AG10803 (cell line): ENCODE data around the gene GPR162.
A peak's percentile ranks its signal among the peaks of the same experiment; 100 is the strongest.

ENCODE experiments used
- DNase-seq: peaks from one replicate; pipeline ENCODE4 v3.0.0; 2010; ENCODE audit warnings: low read depth
- H3K4me3 ChIP-seq: 2 replicates; pipeline ENCODE4 v1.5.1; 2011; ENCODE audit warnings: mild to moderate bottlenecking, low read length, control low read depth
- TF ChIP-seq, protein P1 (sequence below): conservative IDR thresholded peaks from 2 replicates; pipeline ENCODE4 v1.5.1; 2011; ENCODE audit warnings: mild to moderate bottlenecking, low read length, control low read depth, inconsistent platforms

The GPR162 gene

DNA sequence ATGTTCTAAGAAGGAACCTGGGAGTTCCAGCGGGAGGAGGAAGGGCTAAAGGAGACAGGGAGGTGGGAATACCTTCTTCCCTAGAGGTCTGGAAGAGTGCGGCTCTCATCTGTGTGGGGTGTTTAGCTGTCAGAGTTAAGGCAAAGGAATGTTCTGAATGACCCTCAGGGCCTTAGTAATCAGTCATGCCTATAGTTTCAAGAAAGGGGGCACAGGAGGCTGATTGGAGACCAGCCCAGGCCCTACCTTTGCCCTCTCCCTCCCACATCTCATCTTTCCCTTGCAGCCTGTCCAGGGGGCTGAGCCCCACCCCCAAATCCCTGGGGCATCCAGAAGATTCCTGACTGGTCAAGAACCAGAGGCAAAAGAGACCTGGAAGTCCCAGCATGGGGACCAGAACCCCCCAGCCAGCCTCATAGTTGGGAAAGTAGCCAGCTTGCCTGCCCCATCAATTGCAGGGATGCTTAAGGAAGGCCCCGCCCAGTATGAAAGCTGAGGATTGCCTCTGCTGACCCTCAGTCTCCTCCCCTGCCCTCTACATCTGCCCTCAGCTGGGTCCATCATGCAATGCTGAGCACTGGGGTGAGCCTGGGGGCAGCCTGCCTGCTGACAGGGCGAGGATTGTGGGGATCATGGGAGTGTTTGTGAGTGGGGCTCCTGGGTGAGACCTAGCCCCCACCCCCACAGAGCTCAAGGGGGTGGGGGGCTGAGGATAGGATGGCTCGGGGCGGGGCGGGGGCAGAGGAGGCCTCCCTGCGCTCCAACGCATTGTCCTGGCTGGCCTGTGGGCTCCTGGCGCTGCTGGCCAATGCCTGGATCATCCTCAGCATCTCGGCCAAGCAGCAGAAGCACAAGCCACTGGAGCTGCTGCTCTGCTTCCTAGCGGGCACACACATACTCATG, 1.8 kb downstream of the GPR162 start:
- TF ChIP-seq, protein P1, sequence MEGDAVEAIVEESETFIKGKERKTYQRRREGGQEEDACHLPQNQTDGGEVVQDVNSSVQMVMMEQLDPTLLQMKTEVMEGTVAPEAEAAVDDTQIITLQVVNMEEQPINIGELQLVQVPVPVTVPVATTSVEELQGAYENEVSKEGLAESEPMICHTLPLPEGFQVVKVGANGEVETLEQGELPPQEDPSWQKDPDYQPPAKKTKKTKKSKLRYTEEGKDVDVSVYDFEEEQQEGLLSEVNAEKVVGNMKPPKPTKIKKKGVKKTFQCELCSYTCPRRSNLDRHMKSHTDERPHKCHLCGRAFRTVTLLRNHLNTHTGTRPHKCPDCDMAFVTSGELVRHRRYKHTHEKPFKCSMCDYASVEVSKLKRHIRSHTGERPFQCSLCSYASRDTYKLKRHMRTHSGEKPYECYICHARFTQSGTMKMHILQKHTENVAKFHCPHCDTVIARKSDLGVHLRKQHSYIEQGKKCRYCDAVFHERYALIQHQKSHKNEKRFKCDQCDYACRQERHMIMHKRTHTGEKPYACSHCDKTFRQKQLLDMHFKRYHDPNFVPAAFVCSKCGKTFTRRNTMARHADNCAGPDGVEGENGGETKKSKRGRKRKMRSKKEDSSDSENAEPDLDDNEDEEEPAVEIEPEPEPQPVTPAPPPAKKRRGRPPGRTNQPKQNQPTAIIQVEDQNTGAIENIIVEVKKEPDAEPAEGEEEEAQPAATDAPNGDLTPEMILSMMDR = no peak
- DNase-seq = no peak
- no peak overlapping the region for H3K4me3 ChIP-seq

DNA sequence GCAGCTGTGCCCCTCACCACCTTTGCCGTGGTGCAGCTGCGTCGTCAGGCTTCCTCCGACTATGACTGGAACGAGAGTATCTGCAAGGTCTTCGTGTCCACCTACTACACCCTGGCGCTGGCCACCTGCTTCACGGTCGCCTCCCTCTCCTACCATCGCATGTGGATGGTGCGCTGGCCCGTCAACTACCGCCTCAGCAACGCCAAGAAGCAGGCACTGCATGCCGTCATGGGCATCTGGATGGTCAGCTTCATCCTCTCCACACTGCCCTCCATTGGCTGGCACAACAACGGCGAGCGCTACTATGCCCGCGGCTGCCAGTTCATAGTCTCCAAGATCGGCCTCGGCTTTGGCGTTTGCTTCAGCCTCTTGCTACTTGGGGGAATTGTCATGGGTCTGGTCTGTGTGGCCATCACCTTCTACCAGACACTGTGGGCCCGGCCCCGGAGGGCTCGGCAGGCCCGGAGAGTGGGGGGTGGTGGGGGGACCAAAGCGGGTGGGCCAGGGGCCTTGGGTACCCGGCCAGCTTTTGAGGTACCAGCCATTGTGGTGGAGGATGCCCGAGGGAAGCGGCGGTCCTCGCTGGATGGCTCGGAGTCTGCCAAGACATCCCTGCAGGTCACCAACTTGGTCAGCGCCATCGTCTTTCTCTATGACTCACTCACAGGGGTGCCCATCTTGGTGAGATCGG, 2.6 kb downstream of the GPR162 start:
- H3K4me3 ChIP-seq = no peak overlapping the region
- TF ChIP-seq, protein P1 = no peak

GRCh38 chr12:6824901-6825381, 3.3 kb downstream of the GPR162 start:
- TF ChIP-seq, protein P1 = no peak
- H3K4me3 ChIP-seq = peak overlapping the region; percentile 52
- peak; percentile 29 for DNase-seq

More for the DNA sequence above, 2.6 kb downstream of the GPR162 start:
- no peak for DNase-seq

GRCh38 chr12:6825398-6826124, 3.9 kb downstream of the GPR162 start:
- H3K4me3 ChIP-seq = peak overlapping the region; percentile 52
- peak; percentile 80 for DNase-seq
- TF ChIP-seq, protein P1 = peak; percentile 89

GRCh38 chr12:6826125-6826733, 4.6 kb downstream of the GPR162 start:
- TF ChIP-seq, protein P1 = no peak
- DNase-seq = no peak

GRCh38 chr12:6826734-6827436, 5.3 kb downstream of the GPR162 start:
- no peak for DNase-seq
- TF ChIP-seq, protein P1 = no peak
- H3K4me3 ChIP-seq = no peak overlapping the region

More at GRCh38 chr12:6826125-6826733, 4.6 kb downstream of the GPR162 start:
- no peak overlapping the region for H3K4me3 ChIP-seq
